Measurements from ENCODE around the gene HDAC9.

HDAC9 gene

GRCh38 chr7:18597754-18598153 lies 102.2 kb downstream of the HDAC9 start:
- DNase-seq = no peak

DNA sequence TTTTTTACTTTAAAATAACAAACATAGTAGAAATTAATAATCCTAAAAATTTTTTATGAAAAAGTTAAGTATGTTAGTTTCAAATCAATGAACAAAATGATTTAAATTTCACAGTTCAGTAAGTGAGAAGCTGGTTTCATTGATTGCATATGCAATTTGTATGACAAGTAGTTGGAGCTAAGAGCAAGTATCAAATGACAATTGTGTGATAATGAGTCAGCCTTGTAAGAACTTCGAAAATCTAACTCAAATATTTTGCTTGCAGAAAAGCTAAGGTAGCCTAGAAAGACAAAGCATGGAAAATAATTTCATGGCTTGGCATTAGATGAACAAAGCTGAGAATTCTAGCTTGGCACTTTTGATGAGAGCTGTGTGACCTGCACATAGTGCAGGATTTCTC lies 111.5 kb downstream of the HDAC9 start:
- peak in 1 of 3 experiments; percentile 21 for DNase-seq

GRCh38 chr7:18610331-18610948 lies 114.9 kb downstream of the HDAC9 start:
- peak; percentile 3 to 23 (median 5) for DNase-seq

DNA sequence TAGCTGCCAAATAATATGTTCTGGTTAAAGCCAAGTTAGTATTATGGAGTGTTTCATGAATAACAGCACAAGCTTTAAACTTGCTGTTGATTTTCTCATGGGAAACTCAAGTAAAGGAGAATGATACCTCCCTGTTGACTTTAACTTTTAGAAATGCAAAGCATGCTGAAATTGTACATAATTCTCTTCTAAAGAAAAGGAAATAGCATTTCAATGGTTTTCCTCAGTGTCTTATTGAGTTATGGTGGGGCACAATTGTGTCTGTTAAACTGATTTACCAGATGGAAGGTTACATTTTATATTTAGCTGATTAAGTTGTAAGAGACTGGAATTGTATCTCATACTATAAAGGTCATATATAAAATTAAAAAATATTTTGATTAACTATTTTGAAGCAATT lies 119.3 kb downstream of the HDAC9 start:
- no peak for DNase-seq

- no peak for DNase-seq
Observed at GRCh38 chr7:18619311-18619710, 123.8 kb downstream of the HDAC9 start.

- no peak for DNase-seq
Observed at GRCh38 chr7:18623389-18623788, 127.8 kb downstream of the HDAC9 start.

DNA sequence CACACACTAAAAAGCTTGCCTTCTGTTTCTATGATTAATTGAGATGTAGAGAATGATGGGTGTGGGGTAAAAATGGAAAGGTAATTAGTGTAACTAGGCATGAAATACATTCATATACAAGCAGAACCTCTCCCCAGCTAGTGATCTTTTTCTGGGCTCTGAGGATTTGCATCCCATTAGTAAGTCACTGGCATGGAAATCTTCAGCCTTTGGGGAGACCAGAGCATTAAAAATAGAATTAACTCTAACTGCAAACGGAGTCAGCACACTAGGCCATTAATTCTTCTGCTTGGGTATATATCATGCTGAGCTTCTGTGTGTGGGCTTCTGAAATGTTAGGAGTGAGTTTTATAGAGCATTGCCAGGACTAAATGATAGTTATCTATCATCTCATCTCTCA lies 128.9 kb downstream of the HDAC9 start:
- no peak for DNase-seq

GRCh38 chr7:18626086-18626485 lies 130.5 kb downstream of the HDAC9 start:
- DNase-seq = no peak

DNA sequence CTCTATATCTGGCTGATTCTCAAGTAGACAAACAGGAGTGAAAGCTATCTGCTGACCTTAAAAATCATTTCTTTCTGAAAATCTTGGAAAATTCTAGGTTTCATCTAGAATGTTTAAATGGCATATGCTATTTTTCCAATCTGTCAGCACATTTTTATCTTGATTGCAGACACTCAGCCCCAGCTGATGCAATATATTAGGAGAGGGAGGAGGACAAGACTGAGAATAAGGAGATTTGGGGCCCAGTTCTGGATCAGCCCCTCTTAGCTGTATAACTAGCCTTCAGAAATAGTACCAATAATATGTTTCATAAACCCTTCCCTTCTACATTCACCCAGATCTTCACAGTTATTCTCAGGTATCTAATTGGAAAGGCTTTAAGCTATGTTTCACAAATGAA lies 131.2 kb downstream of the HDAC9 start:
- no peak for DNase-seq

GRCh38 chr7:18637516-18637915 lies 142.0 kb downstream of the HDAC9 start:
- DNase-seq = no peak

DNA sequence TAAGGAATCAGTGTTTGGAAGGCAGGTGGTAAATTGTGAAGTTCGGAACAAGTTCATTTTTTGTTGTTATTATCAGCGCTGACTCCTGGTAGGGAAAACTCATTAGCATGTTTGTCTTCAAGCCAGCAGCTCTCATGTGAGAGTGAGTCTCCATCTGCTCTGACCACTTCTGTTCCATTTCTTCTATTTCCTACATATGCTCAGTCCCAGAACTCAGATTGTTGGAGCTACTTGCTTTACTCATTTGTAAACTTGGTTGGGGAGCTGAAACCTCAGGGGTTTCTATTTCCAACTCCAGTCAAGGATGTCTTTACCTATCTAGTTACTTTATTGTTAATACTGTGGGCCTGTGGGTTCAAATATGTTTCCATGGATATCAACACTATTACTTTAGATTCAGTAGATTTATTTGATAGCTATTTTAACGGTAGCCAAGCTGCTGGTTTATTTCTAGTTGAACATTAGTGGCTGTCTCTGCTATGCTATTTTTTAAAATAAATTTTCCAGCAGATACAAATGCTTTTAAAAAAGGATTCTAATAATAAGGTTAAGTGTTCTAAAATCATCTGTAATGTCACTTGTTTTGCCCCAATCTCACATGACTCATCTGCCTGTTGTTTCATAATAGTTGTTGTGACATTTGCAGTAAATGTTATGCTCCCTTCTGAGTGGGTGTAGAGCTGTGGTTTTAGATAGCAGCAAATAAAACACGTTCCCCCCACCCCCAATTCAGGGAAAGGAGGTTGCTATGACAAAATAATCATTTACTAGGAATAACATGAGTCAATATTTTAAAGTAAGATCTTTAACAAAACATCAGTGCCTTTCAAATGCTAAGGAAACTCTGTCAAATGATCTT lies 143.3 kb downstream of the HDAC9 start:
- DNase-seq = no peak

DNA sequence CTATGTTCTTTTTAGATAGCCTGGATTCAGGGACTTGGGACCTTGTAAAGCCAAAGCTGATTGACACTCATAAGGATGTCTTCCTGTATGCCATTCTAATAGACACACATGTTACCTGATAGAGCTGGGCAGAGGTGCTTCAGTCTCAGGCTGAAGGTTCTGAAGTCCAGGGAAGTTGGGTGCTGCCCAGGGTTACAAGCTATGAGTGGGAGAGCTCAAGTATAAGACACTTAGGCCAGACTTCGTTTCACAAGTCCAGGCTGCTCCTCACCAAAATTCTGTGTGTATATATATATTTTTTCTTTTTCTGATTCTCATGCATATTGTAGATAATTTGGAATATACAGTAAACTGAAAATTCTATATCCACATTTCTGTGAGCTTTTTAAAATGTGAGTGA lies 144.2 kb downstream of the HDAC9 start:
- DNase-seq = no peak

- no peak for DNase-seq
Observed at GRCh38 chr7:18644981-18645380, 149.4 kb downstream of the HDAC9 start.

DNA sequence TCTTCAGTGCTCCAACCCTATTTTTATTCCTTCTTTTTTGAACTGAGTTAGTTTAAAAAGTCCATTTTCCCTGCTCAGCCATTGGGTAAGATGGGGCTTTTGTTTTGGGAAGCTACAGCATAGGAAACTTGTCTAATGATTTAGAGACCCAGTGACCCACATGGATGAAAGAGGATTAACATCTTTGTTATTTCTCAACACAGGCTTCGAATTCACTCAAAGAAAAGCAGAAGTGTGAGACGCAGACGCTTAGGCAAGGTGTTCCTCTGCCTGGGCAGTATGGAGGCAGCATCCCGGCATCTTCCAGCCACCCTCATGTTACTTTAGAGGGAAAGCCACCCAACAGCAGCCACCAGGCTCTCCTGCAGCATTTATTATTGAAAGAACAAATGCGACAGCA lies 152.0 kb downstream of the HDAC9 start:
- DNase-seq = no peak

- no peak for DNase-seq
Observed at GRCh38 chr7:18648849-18649758, 153.6 kb downstream of the HDAC9 start.

GRCh38 chr7:18653381-18654155 lies 158.0 kb downstream of the HDAC9 start:
- DNase-seq = no peak

GRCh38 chr7:18654709-18655108 lies 159.2 kb downstream of the HDAC9 start:
- no peak for DNase-seq

DNA sequence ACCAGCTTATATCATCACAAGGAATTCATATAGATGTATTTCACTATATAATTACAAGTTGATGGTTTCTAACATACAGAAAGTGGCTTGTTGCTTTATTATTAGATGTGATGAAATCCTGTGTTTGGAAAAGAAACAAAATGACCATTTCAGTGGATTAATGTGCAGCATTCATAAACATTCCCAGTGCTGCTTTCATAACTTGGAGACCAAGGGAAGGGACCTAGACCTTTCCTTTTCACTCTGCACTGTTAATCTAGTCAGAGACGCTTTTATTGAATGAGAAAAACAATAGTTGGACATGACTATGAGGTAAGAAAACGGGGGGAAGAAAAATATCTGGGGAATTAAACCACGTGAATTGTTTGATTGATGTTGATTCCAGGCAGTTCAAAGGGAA lies 160.0 kb downstream of the HDAC9 start:
- DNase-seq = no peak

DNA sequence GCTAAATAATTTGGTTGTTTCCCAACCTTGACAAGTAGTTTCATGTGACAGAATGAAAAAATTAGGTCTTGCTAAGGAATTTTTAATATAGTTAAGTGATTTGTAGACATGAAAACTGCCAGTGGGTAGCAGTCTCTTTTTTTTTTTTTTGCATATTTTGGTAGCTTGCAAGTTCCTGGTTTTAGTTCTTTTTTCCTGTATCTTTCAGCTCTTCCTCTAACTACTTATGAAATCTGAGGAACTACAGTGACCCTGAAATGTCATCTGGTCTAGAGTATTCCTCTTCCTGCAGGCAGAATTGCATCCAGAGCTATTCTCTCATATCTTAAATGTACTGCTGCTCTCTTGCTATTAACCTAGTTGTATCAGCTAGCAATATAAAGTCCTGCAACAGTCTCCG lies 160.4 kb downstream of the HDAC9 start:
- no peak for DNase-seq

- no peak for DNase-seq
Observed at GRCh38 chr7:18656362-18656761, 160.8 kb downstream of the HDAC9 start.

DNA sequence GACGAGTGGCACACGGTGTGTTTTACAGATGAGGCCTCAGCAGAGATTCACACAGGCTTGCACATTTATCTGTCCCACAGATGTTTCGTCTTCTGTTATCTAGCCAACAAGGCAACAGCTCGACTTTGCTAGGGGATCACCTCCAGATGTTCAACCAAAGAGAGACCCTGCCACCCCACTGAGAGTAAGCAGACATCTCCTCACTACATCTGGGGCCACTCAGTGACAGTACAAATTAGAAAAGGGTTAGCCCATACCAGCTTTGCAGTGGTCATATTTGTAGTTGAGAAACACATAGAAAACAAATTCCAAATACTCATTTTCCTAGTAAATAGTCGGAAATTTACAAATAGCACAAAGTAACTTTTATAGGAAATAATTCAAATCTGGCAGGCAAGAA lies 164.2 kb downstream of the HDAC9 start:
- DNase-seq = peak in 1 of 3 experiments; percentile 6

DNA sequence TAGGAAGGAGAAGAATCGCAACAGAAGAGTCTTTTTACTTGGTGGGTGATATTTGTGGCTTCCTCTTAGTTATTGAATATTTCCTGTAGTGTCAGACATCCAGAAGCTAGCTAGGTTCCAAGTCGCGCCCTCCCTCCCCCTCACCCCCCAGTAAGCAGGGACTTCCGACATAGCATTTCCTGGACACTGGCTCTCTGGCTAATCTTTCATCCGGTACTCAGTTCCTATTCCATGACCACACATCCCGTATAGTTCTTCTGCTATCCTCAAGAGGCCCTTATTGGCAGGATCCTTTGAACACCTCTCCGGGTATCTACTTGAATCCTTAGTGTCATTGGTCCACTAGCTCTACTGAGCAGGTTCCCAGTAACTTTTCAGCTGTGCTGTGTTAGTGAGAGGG lies 167.8 kb downstream of the HDAC9 start:
- DNase-seq = no peak

All from NCI-H1417 (cell line).